Muscle of leg (tissue), 11 donors: ENCODE results near the gene SALL4. TPM values are rescaled to one million over a fixed set of nuclear protein-coding genes. Genes with fewer than 3 reads are reported as not detected.
A peak's percentile ranks its signal among the peaks of the same experiment; 100 is the strongest.

Experiments used
- DNase-seq: peaks from one replicate; pipeline ENCODE4 v3.0.0; 2013
- H3K27ac ChIP-seq: one replicate; pipeline ENCODE4 v1.5.1; 2013; ENCODE audit warnings: mild to moderate bottlenecking, low read length, control low read depth
- H3K27me3 ChIP-seq: one replicate; pipeline ENCODE4 v1.6.1; 2013; ENCODE audit warnings: low read length; ENCODE audit not compliant: control insufficient read depth, insufficient read depth
- H3K36me3 ChIP-seq: one replicate; pipeline ENCODE4 v1.6.1; 2013; ENCODE audit warnings: low read length; ENCODE audit not compliant: control insufficient read depth, insufficient read depth
- H3K4me1 ChIP-seq: one replicate; pipeline ENCODE4 v1.6.1; 2013; ENCODE audit warnings: low read length; ENCODE audit not compliant: control insufficient read depth, insufficient read depth
- H3K4me3 ChIP-seq: one replicate; pipeline ENCODE4 v1.5.1; 2013; ENCODE audit warnings: low read length, control low read depth
- H3K9me3 ChIP-seq: replicated peaks from 2 replicates; pipeline ENCODE4 v1.6.1; 2013; ENCODE audit warnings: low read depth, low read length; ENCODE audit not compliant: control insufficient read depth
- WGBS: methylation state at CpG from one replicate; pipeline ENCODE4 v1.1.5; 2013; ENCODE audit warnings: missing lambda C conversion rate; ENCODE audit not compliant: insufficient coverage; 5-methylcytosine and 5-hydroxymethylcytosine counted together
- polyA plus RNA-seq, 8 donors: library from polyadenylated mRNA; unstranded; fragments of 120-200 nt; gene quantifications; one replicate each; pipeline versions ENCODE4 v1.2.1 to v1.2.3, GENCODE V29; 2013; ENCODE audit warnings: inconsistent platforms in 1 of 8, low replicate concordance in 1 of 8; ENCODE audit not compliant: insufficient read length in 8 of 8, insufficient read depth in 1 of 8
- total RNA-seq: library from RNA; stranded (reverse); fragments of 120-200 nt; gene quantifications from one replicate; pipeline ENCODE4 v1.2.4, GENCODE V29; 2013

Gene SALL4
- total and polyA plus RNA-seq, 9 donors = 0.15 to 1.4 (median 0.18) TPM

- Histone ChIP-seq H3K4me3 (no peak overlapping the region), H3K27me3 (peaks cover 50% of the 10 kb centered on the region), H3K9me3 (no peaks in the 10 kb centered on the region), H3K36me3 (no peaks in the 10 kb centered on the region), H3K4me1 (peaks cover 27% of the 10 kb centered on the region), H3K27ac (no peak overlapping the region)
- WGBS = 50% methylated on average over 1 of the region's 4 CpGs
- no peak for DNase-seq
These were observed 980 bp upstream of the SALL4 start for GRCh38 chr20:51803148-51803854.

DNA sequence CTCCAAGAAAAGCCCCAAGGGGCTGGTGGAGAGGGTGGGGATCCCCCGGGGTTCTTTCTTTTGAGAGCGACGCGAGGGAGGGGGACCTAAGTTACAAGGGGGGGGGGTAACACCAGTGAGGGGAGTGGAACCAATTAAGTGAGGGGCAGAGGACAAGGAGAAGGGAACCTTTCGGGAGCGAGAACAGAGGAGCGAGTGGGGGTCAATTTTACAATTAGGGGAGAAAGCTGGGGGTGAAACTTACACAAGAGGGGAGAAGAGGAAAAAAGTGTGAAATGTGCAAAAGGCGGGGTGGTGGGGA lies 548 bp downstream of the SALL4 start:
- DNase-seq = no peak
- no peaks in the 10 kb centered on the region for H3K9me3 ChIP-seq
- peak overlapping the region; percentile 42 for H3K4me3 ChIP-seq
- peaks cover 55% of the 10 kb centered on the region for H3K27me3 ChIP-seq
- WGBS = 0% methylated on average over 7 of the region's 8 CpGs
- no peak overlapping the region for H3K27ac ChIP-seq
- peaks cover 27% of the 10 kb centered on the region for H3K4me1 ChIP-seq
- H3K36me3 ChIP-seq = no peaks in the 10 kb centered on the region

GRCh38 chr20:51801122-51801822 lies 1.0 kb downstream of the SALL4 start:
- peaks cover 55% of the 10 kb centered on the region for H3K27me3 ChIP-seq
- no peaks in the 10 kb centered on the region for H3K9me3 ChIP-seq
- DNase-seq = peak; percentile 19

GRCh38 chr20:51800872-51801121 lies 1.5 kb downstream of the SALL4 start:
- DNase-seq = peak; percentile 35
- H3K27me3 ChIP-seq = peaks cover 55% of the 10 kb centered on the region
- no peaks in the 10 kb centered on the region for H3K9me3 ChIP-seq
- H3K4me3 ChIP-seq = peak overlapping the region; percentile 42
- peaks cover 27% of the 10 kb centered on the region for H3K4me1 ChIP-seq
- H3K27ac ChIP-seq = no peak overlapping the region
- WGBS = 0% methylated on average over 10 of the region's 18 CpGs
- no peaks in the 10 kb centered on the region for H3K36me3 ChIP-seq

More at GRCh38 chr20:51801122-51801822, 1.0 kb downstream of the SALL4 start:
- H3K27ac ChIP-seq = no peak overlapping the region
- 0% methylated on average over 36 of the region's 59 CpGs for WGBS
- H3K4me1 ChIP-seq = peaks cover 27% of the 10 kb centered on the region
- H3K36me3 ChIP-seq = no peaks in the 10 kb centered on the region
- H3K4me3 ChIP-seq = peak overlapping the region; percentile 42

GRCh38 chr20:51800060-51800871 lies 2.1 kb downstream of the SALL4 start:
- Histone ChIP-seq H3K4me1 (peaks cover 27% of the 10 kb centered on the region), H3K36me3 (no peaks in the 10 kb centered on the region), H3K27ac (no peak overlapping the region), H3K27me3 (peaks cover 55% of the 10 kb centered on the region), H3K4me3 (peak overlapping the region; percentile 42), H3K9me3 (no peaks in the 10 kb centered on the region)
- 1% methylated on average over 24 of the region's 44 CpGs for WGBS
- peak; percentile 63 for DNase-seq

DNA sequence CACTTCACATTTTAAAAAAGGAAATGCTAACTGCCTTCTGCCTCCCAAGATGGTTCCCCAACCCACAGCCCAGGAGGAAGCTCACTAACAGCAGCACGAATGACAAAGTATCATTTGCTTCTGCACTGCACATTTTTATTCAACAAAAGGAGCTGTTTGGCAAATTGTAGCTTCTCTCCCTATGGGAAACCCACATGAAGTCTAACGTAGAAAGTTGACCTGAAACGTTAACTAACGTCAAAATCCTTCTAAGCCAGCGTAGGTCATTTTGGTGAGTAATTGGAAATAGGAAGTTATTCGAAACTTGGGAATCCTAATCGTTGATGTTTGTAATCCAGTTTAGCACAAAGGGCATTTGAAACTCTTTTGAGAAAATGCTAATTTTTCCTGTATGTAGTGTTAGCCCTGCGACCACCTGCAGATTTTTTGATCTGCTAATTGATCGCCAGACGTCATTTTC lies 2.9 kb downstream of the SALL4 start:
- Histone ChIP-seq H3K4me1 (peaks cover 27% of the 10 kb centered on the region), H3K9me3 (no peaks in the 10 kb centered on the region), H3K27me3 (peaks cover 50% of the 10 kb centered on the region), H3K27ac (no peak overlapping the region), H3K4me3 (no peak overlapping the region), H3K36me3 (no peaks in the 10 kb centered on the region)
- 19% methylated on average over 4 of the region's 10 CpGs for WGBS
- no peak for DNase-seq

DNA sequence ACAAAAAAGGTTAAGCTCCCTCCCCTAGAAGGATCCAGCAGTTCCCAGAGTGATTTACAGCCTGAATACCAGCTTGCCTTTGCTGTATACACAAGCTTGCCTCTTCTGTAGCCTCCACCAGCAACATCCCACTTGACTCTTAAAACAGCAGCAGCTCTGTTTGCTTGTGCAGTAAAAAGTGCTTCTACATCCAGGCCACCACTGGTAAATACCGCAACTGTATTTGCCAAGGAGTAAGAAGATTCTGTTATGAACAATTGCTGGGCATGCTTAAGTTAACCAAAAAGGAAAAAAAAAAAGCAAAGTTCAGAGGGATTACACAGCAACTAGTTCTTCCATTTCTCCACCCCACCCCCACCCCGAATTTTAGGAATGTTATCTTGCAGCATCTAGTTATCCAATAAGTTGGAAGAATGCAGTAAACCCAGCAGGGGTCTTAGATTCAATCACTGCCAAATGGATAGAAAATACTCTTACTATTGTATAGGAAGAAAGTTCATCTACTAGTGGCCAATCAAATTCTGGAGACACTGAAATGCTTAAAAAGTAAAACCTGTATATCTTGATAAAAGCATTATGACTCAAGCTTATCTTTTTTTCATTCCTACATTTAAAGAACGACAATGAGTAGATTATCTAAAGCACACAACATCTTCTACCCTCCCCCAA lies 4.8 kb downstream of the SALL4 start:
- H3K9me3 ChIP-seq = no peaks in the 10 kb centered on the region
- peaks cover 46% of the 10 kb centered on the region for H3K27me3 ChIP-seq
- no peak overlapping the region for H3K4me3 ChIP-seq
- no peaks in the 10 kb centered on the region for H3K36me3 ChIP-seq
- H3K27ac ChIP-seq = no peak overlapping the region
- no CpG with 5 or more reads among the region's 3 CpGs for WGBS
- peaks cover 26% of the 10 kb centered on the region for H3K4me1 ChIP-seq
- no peak for DNase-seq

GRCh38 chr20:51796340-51796739 lies 6.0 kb downstream of the SALL4 start:
- Histone ChIP-seq H3K36me3 (no peaks in the 10 kb centered on the region), H3K4me3 (no peak overlapping the region), H3K9me3 (no peaks in the 10 kb centered on the region), H3K27me3 (peaks cover 35% of the 10 kb centered on the region), H3K27ac (no peak overlapping the region), H3K4me1 (peaks cover 16% of the 10 kb centered on the region)
- WGBS = 79% methylated on average over 2 of the region's 3 CpGs
- DNase-seq = no peak

DNA sequence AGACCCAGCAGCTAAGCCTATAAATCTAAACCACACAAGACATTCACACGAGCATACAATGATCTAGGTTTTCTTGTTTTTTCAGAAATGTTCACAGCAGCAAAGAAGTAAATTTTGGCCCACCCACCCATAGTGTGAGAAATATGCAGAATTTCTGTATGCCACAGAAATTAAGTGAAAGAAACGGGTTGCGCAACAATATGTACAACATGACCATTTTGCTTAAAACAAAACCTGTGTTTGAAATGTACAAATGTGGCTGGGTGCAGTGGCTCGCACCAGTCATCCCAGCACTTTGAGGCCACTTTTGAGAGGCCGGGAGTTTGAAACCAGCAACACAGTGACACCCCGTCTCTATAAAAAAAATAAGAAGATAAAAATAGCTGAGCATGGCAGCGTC lies 9.4 kb downstream of the SALL4 start:
- no peaks in the 10 kb centered on the region for H3K4me1 ChIP-seq
- peaks cover 3% of the 10 kb centered on the region for H3K27me3 ChIP-seq
- no peaks in the 10 kb centered on the region for H3K36me3 ChIP-seq
- WGBS = 82% methylated on average over 2 of the region's 7 CpGs
- H3K9me3 ChIP-seq = no peaks in the 10 kb centered on the region
- H3K4me3 ChIP-seq = no peak overlapping the region
- no peak for DNase-seq
- H3K27ac ChIP-seq = no peak overlapping the region

GRCh38 chr20:51791626-51792025 lies 10.7 kb downstream of the SALL4 start:
- no peaks in the 10 kb centered on the region for H3K9me3 ChIP-seq
- no peak overlapping the region for H3K4me3 ChIP-seq
- H3K4me1 ChIP-seq = no peaks in the 10 kb centered on the region
- H3K27me3 ChIP-seq = no peaks in the 10 kb centered on the region
- no peak for DNase-seq
- no peaks in the 10 kb centered on the region for H3K36me3 ChIP-seq
- 93% methylated on average over 10 of the region's 13 CpGs for WGBS
- no peak overlapping the region for H3K27ac ChIP-seq
